Stimulated activated CD4-positive, alpha-beta T cell treated with anti-CD3 and anti-CD28 coated beads, Interleukin-4, amount 100 ng/mL, for 24 hours (primary cell): ENCODE measurements around the gene IL1RAPL1.
"Not testable (repeated sequence)": the region's sequence is repeated elsewhere in the genome, so short reads cannot be mapped to it uniquely, and the experiment has no call there.

ENCODE experiments used
- DNase-seq: peaks from one replicate; pipeline ENCODE4 v3.0.0-alpha.2; 2020

The IL1RAPL1 gene

GRCh38 chrX:28997706-28998463 lies 410.6 kb downstream of the IL1RAPL1 start:
- no peak for DNase-seq

- DNase-seq: no peak
These were observed 411.4 kb downstream of the IL1RAPL1 start for GRCh38 chrX:28998609-28999135.

- DNase-seq: no peak
These were observed 425.6 kb downstream of the IL1RAPL1 start for GRCh38 chrX:29012867-29013266.

- no peak for DNase-seq
These were observed 436.0 kb downstream of the IL1RAPL1 start for GRCh38 chrX:29023207-29023606.

GRCh38 chrX:29024871-29025270 lies 437.6 kb downstream of the IL1RAPL1 start:
- DNase-seq: no peak

GRCh38 chrX:29039501-29039900 lies 452.3 kb downstream of the IL1RAPL1 start:
- no peak for DNase-seq

- no peak for DNase-seq
These were observed 452.9 kb downstream of the IL1RAPL1 start for GRCh38 chrX:29040160-29040559.

- DNase-seq: no peak
These were observed 455.1 kb downstream of the IL1RAPL1 start for GRCh38 chrX:29042341-29042740.

- no peak for DNase-seq
These were observed 456.5 kb downstream of the IL1RAPL1 start for GRCh38 chrX:29043746-29044145.

GRCh38 chrX:29044423-29045184 lies 457.4 kb downstream of the IL1RAPL1 start:
- DNase-seq: no peak

GRCh38 chrX:29065477-29065876 lies 478.2 kb downstream of the IL1RAPL1 start:
- DNase-seq: no peak

- DNase-seq: no peak
These were observed 479.3 kb downstream of the IL1RAPL1 start for GRCh38 chrX:29066516-29066915.

GRCh38 chrX:29067351-29067750 lies 480.1 kb downstream of the IL1RAPL1 start:
- DNase-seq: no peak

- DNase-seq: no peak
These were observed 484.5 kb downstream of the IL1RAPL1 start for GRCh38 chrX:29071525-29072320.

GRCh38 chrX:29082558-29082957 lies 495.3 kb downstream of the IL1RAPL1 start:
- no peak for DNase-seq

GRCh38 chrX:29083823-29084222 lies 496.6 kb downstream of the IL1RAPL1 start:
- no peak for DNase-seq

GRCh38 chrX:29090811-29091210 lies 503.6 kb downstream of the IL1RAPL1 start:
- no peak for DNase-seq

GRCh38 chrX:29107231-29107630 lies 520.0 kb downstream of the IL1RAPL1 start:
- no peak for DNase-seq

- DNase-seq: no peak
These were observed 522.8 kb downstream of the IL1RAPL1 start for GRCh38 chrX:29110041-29110440.

- no peak for DNase-seq
These were observed 526.0 kb downstream of the IL1RAPL1 start for GRCh38 chrX:29113221-29113620.

GRCh38 chrX:29122817-29123216 lies 535.6 kb downstream of the IL1RAPL1 start:
- DNase-seq: not testable (repeated sequence)

- DNase-seq: no peak
These were observed 543.7 kb downstream of the IL1RAPL1 start for GRCh38 chrX:29130905-29131304.

GRCh38 chrX:29136904-29137303 lies 549.7 kb downstream of the IL1RAPL1 start:
- DNase-seq: no peak
